Gastroesophageal sphincter (tissue), 3 donors: Measurements from ENCODE around the gene PLCG2.

Experiments
- EP300 ChIP-seq: sonication (generic); formaldehyde crosslinking; IDR thresholded peaks from one replicate; pipeline ENCODE4 v1.6.1; 2017; ENCODE audit warnings: antibody characterized with exemption, mild to moderate bottlenecking
- POLR2A ChIP-seq, 2 donors: fragments of 450-650 bp; IDR thresholded peaks; one replicate each; pipeline ENCODE4 v1.6.1; 2017; ENCODE audit warnings: antibody characterized with exemption in 2 of 2, mild to moderate bottlenecking in 2 of 2, moderate library complexity in 1 of 2
- TF ChIP-seq, protein P1 (sequence below), 4 experiments: fragments of 200-600 bp in 2 of 4; fragments of 450-650 bp in 2 of 4; sonication (generic) in 1 of 4; IDR thresholded peaks; one replicate each; pipeline ENCODE4 v1.5.1; 2017 to 2019; ENCODE audit warnings: antibody characterized with exemption in 4 of 4, mild to moderate bottlenecking in 2 of 4, moderate library complexity in 2 of 4

DNA sequence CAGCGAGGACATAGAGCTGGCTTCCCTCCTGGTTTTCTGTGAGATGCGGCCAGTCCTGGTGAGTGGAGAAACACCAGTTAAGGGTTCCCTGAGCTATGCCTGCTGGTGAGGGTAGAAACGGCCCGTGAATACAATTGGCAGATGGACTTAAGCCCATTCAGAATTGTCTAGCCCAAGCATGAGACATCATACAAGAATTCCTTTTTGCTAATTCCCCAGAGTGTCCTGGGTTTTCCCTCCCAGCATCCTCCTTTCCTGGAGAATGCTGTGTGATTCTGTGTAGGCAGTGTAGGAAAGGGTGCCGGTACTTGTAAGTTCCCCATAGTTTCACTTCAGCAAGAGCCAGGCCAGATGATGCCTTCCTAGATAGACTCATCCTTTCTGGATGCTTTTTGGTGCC is 167.1 kb downstream of the PLCG2 start:
- TF ChIP-seq, protein P1, sequence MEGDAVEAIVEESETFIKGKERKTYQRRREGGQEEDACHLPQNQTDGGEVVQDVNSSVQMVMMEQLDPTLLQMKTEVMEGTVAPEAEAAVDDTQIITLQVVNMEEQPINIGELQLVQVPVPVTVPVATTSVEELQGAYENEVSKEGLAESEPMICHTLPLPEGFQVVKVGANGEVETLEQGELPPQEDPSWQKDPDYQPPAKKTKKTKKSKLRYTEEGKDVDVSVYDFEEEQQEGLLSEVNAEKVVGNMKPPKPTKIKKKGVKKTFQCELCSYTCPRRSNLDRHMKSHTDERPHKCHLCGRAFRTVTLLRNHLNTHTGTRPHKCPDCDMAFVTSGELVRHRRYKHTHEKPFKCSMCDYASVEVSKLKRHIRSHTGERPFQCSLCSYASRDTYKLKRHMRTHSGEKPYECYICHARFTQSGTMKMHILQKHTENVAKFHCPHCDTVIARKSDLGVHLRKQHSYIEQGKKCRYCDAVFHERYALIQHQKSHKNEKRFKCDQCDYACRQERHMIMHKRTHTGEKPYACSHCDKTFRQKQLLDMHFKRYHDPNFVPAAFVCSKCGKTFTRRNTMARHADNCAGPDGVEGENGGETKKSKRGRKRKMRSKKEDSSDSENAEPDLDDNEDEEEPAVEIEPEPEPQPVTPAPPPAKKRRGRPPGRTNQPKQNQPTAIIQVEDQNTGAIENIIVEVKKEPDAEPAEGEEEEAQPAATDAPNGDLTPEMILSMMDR (IDR thresholded peaks at IDR 0.05) = no peak
- TF ChIP-seq EP300 (no peak), POLR2A (IDR thresholded peaks at IDR 0.05) (no peak)
